Liver (tissue), 9 donors: ENCODE data around the gene APOBEC2. TPM values are rescaled to one million over a fixed set of nuclear protein-coding genes. Genes with fewer than 3 reads are reported as not detected.

Source experiments
- DNase-seq: peaks from one replicate; pipeline ENCODE4 v3.0.0-alpha.2; 2017; ENCODE audit warnings: low spot score
- H3K27ac ChIP-seq, 2 donors: one replicate each; pipeline ENCODE4 v1.7.0; 2013; ENCODE audit warnings: inconsistent platforms in 2 of 2, low read length in 2 of 2, control low read depth in 1 of 2, low read depth in 1 of 2, mild to moderate bottlenecking in 1 of 2
- H3K27me3 ChIP-seq, 4 donors: one replicate each; pipeline versions ENCODE4 v1.6.1 to v1.7.0; 2013; ENCODE audit warnings: low read length in 3 of 4, inconsistent platforms in 1 of 4, mild to moderate bottlenecking in 1 of 4, moderate library complexity in 1 of 4; ENCODE audit not compliant: control insufficient read depth in 4 of 4, insufficient read depth in 4 of 4
- H3K36me3 ChIP-seq, 4 donors: one replicate each; pipeline versions ENCODE4 v1.6.1 to v1.7.0; 2013; ENCODE audit warnings: low read length in 3 of 4, mild to moderate bottlenecking in 3 of 4, low read depth in 1 of 4, moderate library complexity in 1 of 4; ENCODE audit not compliant: control insufficient read depth in 4 of 4, insufficient read depth in 3 of 4
- H3K4me1 ChIP-seq, 4 donors: one replicate each; pipeline versions ENCODE4 v1.6.1 to v1.7.0; 2013; ENCODE audit warnings: low read length in 3 of 4, mild to moderate bottlenecking in 3 of 4, moderate library complexity in 1 of 4; ENCODE audit not compliant: control insufficient read depth in 4 of 4, insufficient read depth in 4 of 4
- H3K4me3 ChIP-seq, 3 donors: one replicate each; pipeline versions ENCODE4 v1.6.1 to v1.7.0; 2013; ENCODE audit warnings: low read length in 3 of 3, control low read depth in 1 of 3, low read depth in 1 of 3, mild to moderate bottlenecking in 1 of 3
- H3K9ac ChIP-seq, 2 donors: one replicate each; pipeline ENCODE4 v1.7.0; 2013; ENCODE audit warnings: low read length in 2 of 2, mild to moderate bottlenecking in 2 of 2, moderate library complexity in 2 of 2, control low read depth in 1 of 2, low read depth in 1 of 2
- H3K9me3 ChIP-seq, 4 donors: one replicate each; pipeline versions ENCODE4 v1.6.1 to v1.7.0; 2013; ENCODE audit warnings: low read length in 3 of 4; ENCODE audit not compliant: control insufficient read depth in 4 of 4
- CTCF ChIP-seq: fragments of 150-350 bp; IDR thresholded peaks from 2 replicates; pipeline ENCODE4 v1.5.1; 2017; ENCODE audit warnings: improper control_type of control experiment, low read depth, low read length; ENCODE audit not compliant: missing input control
- FOXA1 ChIP-seq: IDR thresholded peaks from 2 replicates; pipeline ENCODE4 v1.6.1; 2016; ENCODE audit warnings: antibody characterized with exemption
- FOXA2 ChIP-seq: IDR thresholded peaks from 2 replicates; pipeline ENCODE4 v1.6.1; 2016; ENCODE audit warnings: antibody characterized with exemption
- GABPA ChIP-seq, 2 donors: IDR thresholded peaks in 1 of 2; conservative IDR thresholded peaks in 1 of 2; 2 replicates each; pipeline ENCODE4 v1.6.1; 2016; ENCODE audit warnings: antibody characterized with exemption in 2 of 2, mild to moderate bottlenecking in 1 of 2, moderate library complexity in 1 of 2
- HNF4A ChIP-seq, 2 donors: conservative IDR thresholded peaks; 2 replicates each; pipeline ENCODE4 v1.6.1; 2016; ENCODE audit warnings: antibody characterized with exemption in 2 of 2, mild to moderate bottlenecking in 2 of 2
- JUND ChIP-seq, 2 donors: IDR thresholded peaks; 2 replicates each; pipeline ENCODE4 v1.6.1; 2016; ENCODE audit warnings: antibody characterized with exemption in 2 of 2
- NR2F2 ChIP-seq: IDR thresholded peaks from 2 replicates; pipeline ENCODE4 v1.6.1; 2016; ENCODE audit warnings: antibody characterized with exemption
- RAD21 ChIP-seq, 2 donors: IDR thresholded peaks; 2 replicates each; pipeline ENCODE4 v1.6.1; 2016; ENCODE audit warnings: antibody characterized with exemption in 2 of 2, mild to moderate bottlenecking in 2 of 2
- RXRA ChIP-seq, 2 donors: IDR thresholded peaks; 2 replicates each; pipeline ENCODE4 v1.6.1; 2017 to 2018; ENCODE audit warnings: antibody characterized with exemption in 2 of 2, mild to moderate bottlenecking in 1 of 2
- SP1 ChIP-seq: IDR thresholded peaks from 2 replicates; pipeline ENCODE4 v1.6.1; 2018; ENCODE audit warnings: antibody characterized with exemption, mild to moderate bottlenecking
- YY1 ChIP-seq: IDR thresholded peaks from 2 replicates; pipeline ENCODE4 v1.6.1; 2016; ENCODE audit warnings: antibody characterized with exemption, mild to moderate bottlenecking
- WGBS: extraction: QIAGEN DNeasy Blood & Tissue Kit; methylation state at CpG from one replicate; pipeline ENCODE4 v1.1.7; 2013; 5-methylcytosine and 5-hydroxymethylcytosine counted together
- polyA plus RNA-seq, 2 donors: library from polyadenylated mRNA; stranded (reverse) in 1 of 2; unstranded in 1 of 2; fragments of 200-250 nt in 1 of 2; fragments of >200 nt in 1 of 2; fragmentation: Nextera tagmentation in 1 of 2; extraction: Ambion mirVana in 1 of 2; gene quantifications; one replicate each; pipeline versions ENCODE4 v1.2.1 to v1.2.3, GENCODE V29; 2013 to 2015
- total RNA-seq, 2 donors: library from RNA; depleted of rRNA; stranded (reverse); fragments of >200 nt; gene quantifications; one replicate each; pipeline ENCODE4 v1.2.3, GENCODE V29; 2014
- TF ChIP-seq, protein P1 (sequence below): IDR thresholded peaks from 2 replicates; pipeline ENCODE4 v1.6.1; 2016; ENCODE audit warnings: antibody characterized with exemption
- TF ChIP-seq, protein P2 (sequence below): IDR thresholded peaks from 2 replicates; pipeline ENCODE4 v1.6.1; 2016; ENCODE audit warnings: antibody characterized with exemption
- TF ChIP-seq, protein P3 (sequence below): IDR thresholded peaks from 2 replicates; pipeline ENCODE4 v1.6.1; 2016; ENCODE audit warnings: antibody characterized with exemption, mild to moderate bottlenecking
- donor health status: healthy.
- donor health status: healthy.
- donor health status: healthy.
- donor health status: healthy.
- donor health status: healthy.

APOBEC2 gene
- total and polyA plus RNA-seq, 4 donors, result 1.6 to 2.3 TPM; not detected in 2

- Histone ChIP-seq H3K9ac (no peak overlapping the region), H3K4me1 (no peaks in the 10 kb centered on the region), H3K36me3 (peaks cover 0 to 2% (median 1%) of the 10 kb centered on the region in 4 donors), H3K27me3 (no peaks in the 10 kb centered on the region), H3K9me3 (no peaks in the 10 kb centered on the region), H3K27ac (no peak overlapping the region), H3K4me3 (no peak overlapping the region)
- 96% methylated on average over 3 of the region's 3 CpGs for WGBS
- DNase-seq, result peak; percentile 27
- TF ChIP-seq HNF4A (conservative IDR thresholded peaks at IDR 0.05), result no peak
- TF ChIP-seq SP1, result no peak
- TF ChIP-seq, protein P1, sequence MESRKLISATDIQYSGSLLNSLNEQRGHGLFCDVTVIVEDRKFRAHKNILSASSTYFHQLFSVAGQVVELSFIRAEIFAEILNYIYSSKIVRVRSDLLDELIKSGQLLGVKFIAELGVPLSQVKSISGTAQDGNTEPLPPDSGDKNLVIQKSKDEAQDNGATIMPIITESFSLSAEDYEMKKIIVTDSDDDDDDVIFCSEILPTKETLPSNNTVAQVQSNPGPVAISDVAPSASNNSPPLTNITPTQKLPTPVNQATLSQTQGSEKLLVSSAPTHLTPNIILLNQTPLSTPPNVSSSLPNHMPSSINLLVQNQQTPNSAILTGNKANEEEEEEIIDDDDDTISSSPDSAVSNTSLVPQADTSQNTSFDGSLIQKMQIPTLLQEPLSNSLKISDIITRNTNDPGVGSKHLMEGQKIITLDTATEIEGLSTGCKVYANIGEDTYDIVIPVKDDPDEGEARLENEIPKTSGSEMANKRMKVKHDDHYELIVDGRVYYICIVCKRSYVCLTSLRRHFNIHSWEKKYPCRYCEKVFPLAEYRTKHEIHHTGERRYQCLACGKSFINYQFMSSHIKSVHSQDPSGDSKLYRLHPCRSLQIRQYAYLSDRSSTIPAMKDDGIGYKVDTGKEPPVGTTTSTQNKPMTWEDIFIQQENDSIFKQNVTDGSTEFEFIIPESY, result no peak
- TF ChIP-seq FOXA2, result no peak
- no peak for TF ChIP-seq CTCF
- no peak for TF ChIP-seq GABPA (IDR thresholded peaks at IDR 0.05 in 1 of 2, conservative IDR thresholded peaks at IDR 0.05 in 1 of 2)
- TF ChIP-seq RXRA (IDR thresholded peaks at IDR 0.05), result no peak
Measured at GRCh38 chr6:41054511-41054910, 1.5 kb downstream of the APOBEC2 start.

- no peaks in the 10 kb centered on the region for H3K4me1 ChIP-seq
- H3K9me3 ChIP-seq, result no peaks in the 10 kb centered on the region
- DNase-seq, result peak; percentile 37
- H3K36me3 ChIP-seq, result peaks cover 0 to 2% (median 1%) of the 10 kb centered on the region in 4 donors
- no peaks in the 10 kb centered on the region for H3K27me3 ChIP-seq
- WGBS, result 74% methylated on average over 3 of the region's 3 CpGs
- no peak overlapping the region for H3K27ac ChIP-seq
- TF ChIP-seq, protein P2, sequence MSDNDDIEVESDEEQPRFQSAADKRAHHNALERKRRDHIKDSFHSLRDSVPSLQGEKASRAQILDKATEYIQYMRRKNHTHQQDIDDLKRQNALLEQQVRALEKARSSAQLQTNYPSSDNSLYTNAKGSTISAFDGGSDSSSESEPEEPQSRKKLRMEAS, result no peak
- TF ChIP-seq YY1 (no peak), RAD21 (IDR thresholded peaks at IDR 0.05) (no peak), FOXA1 (no peak)
- H3K4me3 ChIP-seq, result no peak overlapping the region
- H3K9ac ChIP-seq, result no peak overlapping the region
Measured at GRCh38 chr6:41055149-41055548, 2.1 kb downstream of the APOBEC2 start.

GRCh38 chr6:41056768-41057490 lies 3.9 kb downstream of the APOBEC2 start:
- no peak for DNase-seq
- 93% methylated on average over 6 of the region's 6 CpGs for WGBS
- Histone ChIP-seq H3K36me3 (peaks cover 0 to 3% (median 2%) of the 10 kb centered on the region in 4 donors), H3K9ac (no peak overlapping the region), H3K27ac (no peak overlapping the region), H3K4me3 (no peak overlapping the region), H3K27me3 (no peaks in the 10 kb centered on the region), H3K4me1 (peaks cover 0 to 2% (median 0%) of the 10 kb centered on the region in 4 donors), H3K9me3 (no peaks in the 10 kb centered on the region)
- TF ChIP-seq HNF4A (conservative IDR thresholded peaks at IDR 0.05) (no peak), YY1 (no peak), NR2F2 (no peak), GABPA (IDR thresholded peaks at IDR 0.05 in 1 of 2, conservative IDR thresholded peaks at IDR 0.05 in 1 of 2) (no peak), CTCF (no peak), JUND (IDR thresholded peaks at IDR 0.05) (no peak)
- TF ChIP-seq, protein P3, sequence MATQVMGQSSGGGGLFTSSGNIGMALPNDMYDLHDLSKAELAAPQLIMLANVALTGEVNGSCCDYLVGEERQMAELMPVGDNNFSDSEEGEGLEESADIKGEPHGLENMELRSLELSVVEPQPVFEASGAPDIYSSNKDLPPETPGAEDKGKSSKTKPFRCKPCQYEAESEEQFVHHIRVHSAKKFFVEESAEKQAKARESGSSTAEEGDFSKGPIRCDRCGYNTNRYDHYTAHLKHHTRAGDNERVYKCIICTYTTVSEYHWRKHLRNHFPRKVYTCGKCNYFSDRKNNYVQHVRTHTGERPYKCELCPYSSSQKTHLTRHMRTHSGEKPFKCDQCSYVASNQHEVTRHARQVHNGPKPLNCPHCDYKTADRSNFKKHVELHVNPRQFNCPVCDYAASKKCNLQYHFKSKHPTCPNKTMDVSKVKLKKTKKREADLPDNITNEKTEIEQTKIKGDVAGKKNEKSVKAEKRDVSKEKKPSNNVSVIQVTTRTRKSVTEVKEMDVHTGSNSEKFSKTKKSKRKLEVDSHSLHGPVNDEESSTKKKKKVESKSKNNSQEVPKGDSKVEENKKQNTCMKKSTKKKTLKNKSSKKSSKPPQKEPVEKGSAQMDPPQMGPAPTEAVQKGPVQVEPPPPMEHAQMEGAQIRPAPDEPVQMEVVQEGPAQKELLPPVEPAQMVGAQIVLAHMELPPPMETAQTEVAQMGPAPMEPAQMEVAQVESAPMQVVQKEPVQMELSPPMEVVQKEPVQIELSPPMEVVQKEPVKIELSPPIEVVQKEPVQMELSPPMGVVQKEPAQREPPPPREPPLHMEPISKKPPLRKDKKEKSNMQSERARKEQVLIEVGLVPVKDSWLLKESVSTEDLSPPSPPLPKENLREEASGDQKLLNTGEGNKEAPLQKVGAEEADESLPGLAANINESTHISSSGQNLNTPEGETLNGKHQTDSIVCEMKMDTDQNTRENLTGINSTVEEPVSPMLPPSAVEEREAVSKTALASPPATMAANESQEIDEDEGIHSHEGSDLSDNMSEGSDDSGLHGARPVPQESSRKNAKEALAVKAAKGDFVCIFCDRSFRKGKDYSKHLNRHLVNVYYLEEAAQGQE, result no peak
- TF ChIP-seq, protein P2, result no peak
